NB4 (cell line): ENCODE measurements around the gene ZP4.

Experiments used
- DNase-seq: peaks from one replicate; pipeline ENCODE4 v3.0.0; 2010; ENCODE audit warnings: low read depth
- H3K4me3 ChIP-seq: one replicate; pipeline ENCODE4 v1.5.1; 2011; ENCODE audit warnings: mild to moderate bottlenecking, low read depth, low read length, moderate library complexity
- MYC ChIP-seq: IDR thresholded peaks from 2 replicates; pipeline ENCODE4 v1.6.1; 2011; ENCODE audit warnings: low read depth, low read length
- POLR2A ChIP-seq: IDR thresholded peaks from 2 replicates; pipeline ENCODE4 v1.6.1; 2011; ENCODE audit warnings: mild to moderate bottlenecking; ENCODE audit not compliant: insufficient read length; ENCODE audit errors: extremely low read depth
- TF ChIP-seq, protein P1 (sequence below): IDR thresholded peaks from one replicate; pipeline ENCODE4 v1.5.1; 2012; ENCODE audit warnings: low read depth, low read length
- TF ChIP-seq, protein P2 (sequence below): IDR thresholded peaks from 2 replicates; pipeline ENCODE4 v1.6.1; 2011; ENCODE audit warnings: low read depth, low read length

The ZP4 gene

DNA sequence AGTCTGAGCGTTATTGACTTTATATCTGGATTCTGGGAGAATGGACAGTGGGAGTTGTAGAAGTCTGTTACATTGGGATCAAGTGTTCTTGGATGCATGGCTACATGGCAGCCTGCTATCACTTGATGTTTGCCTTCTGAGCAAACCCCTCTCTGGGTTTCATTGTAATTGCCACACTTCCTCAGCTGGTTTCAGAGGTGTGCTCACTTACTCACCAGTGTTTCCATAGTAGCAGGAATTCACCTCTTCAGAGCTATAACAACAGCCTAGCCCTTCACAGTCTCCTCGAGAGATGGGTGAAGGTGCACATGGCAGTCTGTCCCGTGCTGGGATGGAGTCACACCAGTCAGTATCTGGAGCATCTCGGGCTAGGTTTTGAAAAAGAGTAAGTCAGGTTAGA lies 2.6 kb downstream of the ZP4 start:
- TF ChIP-seq, protein P1, sequence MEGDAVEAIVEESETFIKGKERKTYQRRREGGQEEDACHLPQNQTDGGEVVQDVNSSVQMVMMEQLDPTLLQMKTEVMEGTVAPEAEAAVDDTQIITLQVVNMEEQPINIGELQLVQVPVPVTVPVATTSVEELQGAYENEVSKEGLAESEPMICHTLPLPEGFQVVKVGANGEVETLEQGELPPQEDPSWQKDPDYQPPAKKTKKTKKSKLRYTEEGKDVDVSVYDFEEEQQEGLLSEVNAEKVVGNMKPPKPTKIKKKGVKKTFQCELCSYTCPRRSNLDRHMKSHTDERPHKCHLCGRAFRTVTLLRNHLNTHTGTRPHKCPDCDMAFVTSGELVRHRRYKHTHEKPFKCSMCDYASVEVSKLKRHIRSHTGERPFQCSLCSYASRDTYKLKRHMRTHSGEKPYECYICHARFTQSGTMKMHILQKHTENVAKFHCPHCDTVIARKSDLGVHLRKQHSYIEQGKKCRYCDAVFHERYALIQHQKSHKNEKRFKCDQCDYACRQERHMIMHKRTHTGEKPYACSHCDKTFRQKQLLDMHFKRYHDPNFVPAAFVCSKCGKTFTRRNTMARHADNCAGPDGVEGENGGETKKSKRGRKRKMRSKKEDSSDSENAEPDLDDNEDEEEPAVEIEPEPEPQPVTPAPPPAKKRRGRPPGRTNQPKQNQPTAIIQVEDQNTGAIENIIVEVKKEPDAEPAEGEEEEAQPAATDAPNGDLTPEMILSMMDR = no peak
- no peak for TF ChIP-seq MYC
- no peak for TF ChIP-seq POLR2A
- TF ChIP-seq, protein P2, sequence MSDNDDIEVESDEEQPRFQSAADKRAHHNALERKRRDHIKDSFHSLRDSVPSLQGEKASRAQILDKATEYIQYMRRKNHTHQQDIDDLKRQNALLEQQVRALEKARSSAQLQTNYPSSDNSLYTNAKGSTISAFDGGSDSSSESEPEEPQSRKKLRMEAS = no peak
- no peak for DNase-seq
- H3K4me3 ChIP-seq = no peak overlapping the region

DNA sequence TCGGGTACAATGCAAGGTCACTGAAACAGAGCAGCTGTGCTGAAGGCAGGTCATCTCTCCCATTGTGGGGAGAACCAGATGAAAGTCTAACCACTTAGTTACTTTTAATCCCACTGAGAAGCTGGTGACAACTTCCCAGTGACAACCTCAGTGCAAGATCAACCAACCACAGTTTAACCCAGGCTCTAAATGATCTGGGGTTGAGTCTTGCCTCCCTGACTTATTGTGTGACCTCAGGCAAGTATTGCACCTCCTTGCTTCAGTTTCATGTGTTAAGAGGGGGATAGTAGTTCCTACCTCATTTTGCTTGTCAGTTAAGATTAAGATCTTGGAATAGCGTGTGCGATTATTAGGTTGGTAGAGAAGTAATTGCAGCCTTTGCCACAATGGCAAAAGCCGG lies 3.2 kb downstream of the ZP4 start:
- no peak overlapping the region for H3K4me3 ChIP-seq
- TF ChIP-seq MYC = no peak
- TF ChIP-seq, protein P2 = no peak
- no peak for TF ChIP-seq POLR2A
- TF ChIP-seq, protein P1 = no peak
- no peak for DNase-seq

DNA sequence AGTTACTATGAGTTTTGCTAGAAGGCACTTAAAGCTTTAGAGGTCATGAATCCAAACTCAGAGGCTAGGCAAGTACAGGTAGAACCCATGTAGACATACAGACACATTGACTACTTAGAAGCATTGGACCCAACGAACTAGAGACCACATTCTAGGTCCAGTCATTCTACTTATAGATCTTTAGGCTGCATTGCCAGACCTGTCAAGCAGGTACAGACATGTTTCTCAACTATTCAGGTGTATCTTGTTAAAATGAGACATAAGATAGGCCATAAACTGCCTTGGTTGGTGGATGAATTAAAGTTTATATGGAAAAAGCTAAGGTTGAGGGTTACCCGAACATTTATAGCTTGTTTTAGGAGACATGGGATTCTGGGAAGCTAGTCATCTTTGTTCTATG lies 6.5 kb downstream of the ZP4 start:
- TF ChIP-seq POLR2A (no peak), MYC (no peak)
- TF ChIP-seq, protein P1 = no peak
- TF ChIP-seq, protein P2 = no peak
- H3K4me3 ChIP-seq = no peak overlapping the region
- no peak for DNase-seq

DNA sequence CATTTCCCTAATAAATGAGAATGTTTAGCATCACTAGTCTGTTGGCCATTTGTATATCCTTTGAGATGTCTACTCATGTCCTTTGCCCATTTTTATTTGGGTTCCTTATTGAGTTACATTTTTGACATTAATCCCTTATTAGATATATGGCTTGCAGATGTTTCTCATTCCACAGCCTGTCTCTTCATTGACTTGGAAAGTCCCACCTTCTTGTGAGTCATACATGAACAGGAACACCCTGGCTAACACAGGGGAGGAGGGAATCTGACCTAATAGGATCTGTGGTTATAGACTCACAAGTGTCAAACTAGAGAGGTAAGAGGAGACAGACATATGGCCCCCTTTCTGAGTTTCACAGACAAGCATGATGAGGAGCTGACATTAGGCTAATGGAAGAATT lies 11.5 kb downstream of the ZP4 start:
- H3K4me3 ChIP-seq = no peak overlapping the region
- TF ChIP-seq, protein P1 = no peak
- TF ChIP-seq MYC = no peak
- TF ChIP-seq, protein P2 = no peak
- no peak for TF ChIP-seq POLR2A
- DNase-seq = no peak

DNA sequence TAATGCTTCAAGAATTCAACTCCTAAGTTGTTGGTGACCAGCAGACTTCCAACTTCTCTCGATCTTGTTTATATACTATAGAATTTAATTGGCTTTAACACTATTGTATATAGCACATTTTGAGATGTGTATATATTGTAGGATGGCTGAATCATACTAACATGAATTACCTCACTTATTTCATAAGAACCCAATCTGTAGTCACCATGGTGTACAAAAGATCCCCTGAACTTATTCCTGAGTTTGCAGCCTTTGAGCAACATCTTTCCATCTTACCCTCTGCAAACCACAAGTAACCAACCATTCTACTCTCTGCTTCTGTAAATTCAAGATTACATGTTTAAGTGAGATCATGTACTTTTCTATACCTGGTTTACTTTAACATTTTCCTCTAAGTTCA lies 12.3 kb downstream of the ZP4 start:
- no peak overlapping the region for H3K4me3 ChIP-seq
- no peak for DNase-seq
- TF ChIP-seq MYC = no peak
- TF ChIP-seq, protein P2 = no peak
- TF ChIP-seq, protein P1 = no peak
- TF ChIP-seq POLR2A = no peak

DNA sequence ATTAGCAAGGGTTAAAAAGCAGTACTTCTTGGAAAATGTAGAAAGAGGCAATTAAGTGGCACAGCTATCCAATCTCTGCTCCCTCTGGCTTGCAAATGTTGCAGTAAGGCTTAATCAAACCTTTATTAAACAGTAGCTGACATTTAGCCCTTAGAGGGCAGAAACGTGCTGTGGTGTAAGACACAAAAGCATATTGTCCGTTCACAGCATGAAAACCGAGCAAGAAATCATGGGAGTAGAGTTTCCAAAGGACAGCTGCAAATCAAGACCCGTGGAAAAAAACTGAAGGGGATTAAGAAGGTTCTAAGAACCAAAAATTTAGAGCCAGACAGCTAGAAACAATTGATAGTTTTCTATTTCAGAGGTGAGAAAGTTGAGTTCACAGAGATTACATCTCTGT lies 13.1 kb downstream of the ZP4 start:
- DNase-seq = no peak
- TF ChIP-seq, protein P2 = no peak
- TF ChIP-seq POLR2A (no peak), MYC (no peak)
- TF ChIP-seq, protein P1 = no peak
- H3K4me3 ChIP-seq = no peak overlapping the region
